Prostate gland (tissue), 2 donors: ENCODE measurements around the gene TRAPPC6A.

ENCODE experiments used
- CTCF ChIP-seq, 4 experiments: fragments of 200-600 bp in 2 of 4; fragments of 450-650 bp in 2 of 4; sonication (generic) in 2 of 4; IDR thresholded peaks; 1 replicate in 3 of 4; 2 replicates in 1 of 4; pipeline ENCODE4 v1.5.1; 2016 to 2019; ENCODE audit warnings: antibody characterized with exemption in 4 of 4, mild to moderate bottlenecking in 2 of 4, moderate library complexity in 2 of 4
- POLR2AphosphoS5 ChIP-seq: sonication (generic); formaldehyde crosslinking; IDR thresholded peaks from one replicate; pipeline ENCODE4 v1.6.1; 2017; ENCODE audit warnings: antibody characterized with exemption

- no peak for TF ChIP-seq CTCF (IDR thresholded peaks at IDR 0.05)
- TF ChIP-seq POLR2AphosphoS5: no peak
Observed at GRCh38 chr19:45195764-45196163, 17.7 kb upstream of the TRAPPC6A start.
